Measurements from ENCODE around the gene OTUB2.

OTUB2 gene

DNA sequence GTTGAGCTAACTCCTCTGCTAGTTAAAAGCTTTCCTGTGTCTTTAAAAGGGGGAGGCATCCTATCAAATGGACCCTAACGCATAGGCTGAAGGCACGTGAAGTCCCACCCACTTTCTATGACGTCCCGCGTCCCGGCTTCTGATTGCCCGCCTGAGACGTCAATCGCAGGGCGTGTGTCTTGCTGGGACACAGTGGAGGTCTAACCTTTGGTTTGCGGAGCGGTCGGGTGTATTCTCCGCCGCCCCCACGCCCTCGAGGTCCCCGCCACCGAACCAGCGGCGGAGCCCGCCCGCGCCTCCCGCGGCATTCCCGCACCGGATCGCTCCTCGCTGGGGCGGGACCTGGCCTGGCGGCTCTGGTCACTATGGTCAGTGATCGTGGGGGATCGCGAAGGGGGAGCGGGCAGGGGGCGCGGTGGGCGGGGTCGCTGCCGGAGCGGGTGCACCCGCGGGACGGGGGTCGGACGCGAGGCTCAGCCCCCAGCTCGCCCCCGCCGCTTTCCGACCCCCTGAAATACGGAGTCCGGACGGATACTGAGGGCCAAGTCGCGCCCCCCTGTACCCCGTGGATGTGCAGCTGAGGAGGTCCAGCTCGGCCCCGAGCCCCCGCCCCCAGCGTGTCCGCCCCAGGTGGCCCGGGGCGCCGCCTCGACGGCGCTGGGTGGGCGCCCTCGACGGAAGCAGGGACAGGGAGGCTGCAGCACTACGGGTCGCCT, at the start of gene OTUB2:
OTUB2 (plus strand) TSS at position 168 of the 716 bp plus-strand sequence; CDS start at position 366, 198 bp downstream.
- TF ChIP-seq, protein P1, sequence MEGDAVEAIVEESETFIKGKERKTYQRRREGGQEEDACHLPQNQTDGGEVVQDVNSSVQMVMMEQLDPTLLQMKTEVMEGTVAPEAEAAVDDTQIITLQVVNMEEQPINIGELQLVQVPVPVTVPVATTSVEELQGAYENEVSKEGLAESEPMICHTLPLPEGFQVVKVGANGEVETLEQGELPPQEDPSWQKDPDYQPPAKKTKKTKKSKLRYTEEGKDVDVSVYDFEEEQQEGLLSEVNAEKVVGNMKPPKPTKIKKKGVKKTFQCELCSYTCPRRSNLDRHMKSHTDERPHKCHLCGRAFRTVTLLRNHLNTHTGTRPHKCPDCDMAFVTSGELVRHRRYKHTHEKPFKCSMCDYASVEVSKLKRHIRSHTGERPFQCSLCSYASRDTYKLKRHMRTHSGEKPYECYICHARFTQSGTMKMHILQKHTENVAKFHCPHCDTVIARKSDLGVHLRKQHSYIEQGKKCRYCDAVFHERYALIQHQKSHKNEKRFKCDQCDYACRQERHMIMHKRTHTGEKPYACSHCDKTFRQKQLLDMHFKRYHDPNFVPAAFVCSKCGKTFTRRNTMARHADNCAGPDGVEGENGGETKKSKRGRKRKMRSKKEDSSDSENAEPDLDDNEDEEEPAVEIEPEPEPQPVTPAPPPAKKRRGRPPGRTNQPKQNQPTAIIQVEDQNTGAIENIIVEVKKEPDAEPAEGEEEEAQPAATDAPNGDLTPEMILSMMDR (IDR thresholded peaks at IDR 0.05; ENCODE audit: insufficient read depth, low read depth, low read length, missing control alignments), result no peak
- peak within 1 kb of the TSS; percentile 51 for H3K4me3 ChIP-seq (ENCODE audit: low read length)
- DNase-seq (ENCODE audit: low read depth), result peak; percentile 99

DNA sequence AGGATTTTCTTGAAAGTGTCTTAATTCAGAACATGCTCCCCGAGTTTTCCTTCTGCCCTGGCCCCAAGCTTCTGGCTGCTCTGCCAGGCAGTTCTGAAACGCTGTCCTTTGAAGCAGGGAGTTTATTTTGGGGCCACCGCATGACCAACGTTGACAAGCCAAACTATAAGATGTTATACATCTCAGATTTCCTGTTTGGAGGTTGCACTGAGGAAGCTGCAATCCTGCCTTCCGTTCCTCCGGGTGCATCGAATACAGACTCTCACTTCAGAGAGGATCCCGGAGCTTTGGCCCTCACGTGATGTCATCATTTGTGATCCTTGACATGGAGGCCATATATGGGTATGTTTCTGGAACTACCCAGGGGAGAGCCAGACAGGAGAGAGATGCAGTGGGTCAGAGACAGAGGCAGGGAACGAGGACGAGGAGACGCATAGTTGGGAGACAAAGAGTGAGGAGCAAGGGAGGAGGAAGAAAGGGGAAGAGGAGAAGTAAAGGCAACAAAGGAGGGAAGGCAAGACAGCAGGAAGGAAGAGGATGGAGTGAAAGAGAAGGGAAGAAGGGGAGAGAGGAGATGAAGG, 49.6 kb upstream of the OTUB2 start, which contains the start of gene ASB2:
ASB2 (minus strand) TSS at position 94 of the 581 bp plus-strand sequence. CDS start 12,031 bp downstream, outside the sequence.
- no peak for DNase-seq (ENCODE audit: low read depth)
- no peak within 1 kb of the TSS for H3K4me3 ChIP-seq (ENCODE audit: low read length)
- TF ChIP-seq, protein P1 (IDR thresholded peaks at IDR 0.05; ENCODE audit: insufficient read depth, low read depth, low read length, missing control alignments), result no peak

DNA sequence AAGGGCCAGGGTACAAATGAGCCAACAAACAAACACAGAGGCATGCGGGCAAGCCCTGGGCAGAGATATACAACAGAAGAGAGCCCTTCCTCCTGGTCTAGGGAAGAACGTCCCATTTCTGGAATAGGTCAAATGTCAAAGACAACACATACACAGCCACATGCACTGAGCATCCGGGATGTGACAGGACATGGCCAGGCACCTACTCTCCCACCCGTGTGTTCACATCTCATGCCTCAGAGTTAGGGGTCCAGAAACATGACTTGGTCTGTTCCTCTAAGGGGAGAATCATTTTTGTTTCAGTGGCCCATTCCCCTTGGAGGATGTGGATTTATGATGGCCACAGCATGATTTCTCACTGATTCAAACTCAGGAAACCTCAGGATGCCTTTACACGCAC, 49.0 kb upstream of the OTUB2 start:
- TF ChIP-seq, protein P1 (IDR thresholded peaks at IDR 0.05; ENCODE audit: insufficient read depth, low read depth, low read length, missing control alignments), result no peak
- no peak for DNase-seq (ENCODE audit: low read depth)
- H3K4me3 ChIP-seq (ENCODE audit: low read length), result no peak overlapping the region

DNA sequence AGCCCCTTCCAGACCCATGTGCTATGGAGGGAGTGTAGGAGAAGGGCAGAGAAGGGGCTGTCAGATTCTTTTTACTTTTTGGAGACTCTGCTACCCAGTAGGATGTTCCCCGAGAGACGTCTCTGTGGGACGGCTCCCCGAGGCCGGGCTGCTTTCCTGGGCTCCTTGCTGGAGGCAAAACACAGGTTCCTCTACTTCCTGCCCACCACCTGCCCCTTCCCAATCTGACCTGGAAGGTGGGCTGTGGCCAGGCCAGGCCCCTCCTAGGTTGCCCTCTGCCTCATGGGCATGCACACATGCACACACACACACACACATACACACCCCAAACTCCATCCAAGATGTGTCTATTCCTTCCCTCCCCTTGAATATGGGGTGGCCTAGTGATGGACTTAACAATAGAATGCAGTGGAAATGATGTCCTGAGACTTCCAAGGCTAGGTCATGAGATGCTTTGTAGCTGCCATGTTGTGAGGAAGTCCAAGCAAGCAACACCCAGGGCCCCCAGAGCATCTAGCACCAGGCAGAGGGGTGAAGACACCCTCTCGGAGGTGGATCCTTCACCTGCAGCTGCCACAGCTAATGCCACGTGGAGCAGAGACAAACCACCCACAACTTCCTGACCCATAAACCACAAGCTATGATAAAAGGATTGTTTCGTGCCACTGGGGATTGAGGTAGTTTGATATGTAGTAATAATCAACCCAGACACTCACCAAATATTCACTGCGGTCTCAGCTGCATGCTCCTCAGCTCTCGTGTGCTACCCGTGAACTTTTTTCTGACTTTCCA, 48.2 kb upstream of the OTUB2 start:
- no peak for DNase-seq (ENCODE audit: low read depth)
- TF ChIP-seq, protein P1 (IDR thresholded peaks at IDR 0.05; ENCODE audit: insufficient read depth, low read depth, low read length, missing control alignments), result no peak
- H3K4me3 ChIP-seq (ENCODE audit: low read length), result no peak overlapping the region

DNA sequence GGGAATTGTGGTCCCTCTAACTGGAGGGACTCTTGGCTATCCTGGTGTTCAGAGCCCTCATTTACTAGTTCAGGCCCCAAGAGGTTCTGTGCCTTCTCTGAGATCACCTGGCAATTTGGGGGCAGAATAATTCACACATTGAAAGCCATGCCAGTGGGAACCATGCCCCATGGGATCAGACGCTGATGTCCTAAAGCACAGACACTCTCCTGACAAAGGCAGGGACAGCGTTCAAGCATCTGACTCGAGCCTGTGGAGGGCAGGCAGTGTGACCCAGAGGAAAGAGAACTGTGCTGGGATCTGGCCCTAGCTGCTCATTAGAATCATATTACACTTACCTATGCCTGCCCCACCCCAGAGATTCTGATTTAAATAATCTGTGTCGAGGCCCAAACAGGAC, 47.4 kb upstream of the OTUB2 start:
- DNase-seq (ENCODE audit: low read depth), result no peak
- H3K4me3 ChIP-seq (ENCODE audit: low read length), result no peak overlapping the region
- TF ChIP-seq, protein P1 (IDR thresholded peaks at IDR 0.05; ENCODE audit: insufficient read depth, low read depth, low read length, missing control alignments), result no peak

GRCh38 chr14:93980456-93981201, 45.5 kb upstream of the OTUB2 start:
- TF ChIP-seq, protein P1 (IDR thresholded peaks at IDR 0.05; ENCODE audit: insufficient read depth, low read depth, low read length, missing control alignments), result no peak
- H3K4me3 ChIP-seq (ENCODE audit: low read length), result no peak overlapping the region
- no peak for DNase-seq (ENCODE audit: low read depth)

Data from epithelial cell of esophagus (primary cell).